Sigmoid colon (tissue), 7 donors: ENCODE data around the gene SLC25A41. TPM values are rescaled to one million over a fixed set of nuclear protein-coding genes. Genes with fewer than 3 reads are reported as not detected.

Source experiments
- DNase-seq: peaks from one replicate; pipeline ENCODE4 v3.0.0-alpha.2; 2019
- H3K27ac ChIP-seq, 4 donors: fragments of 200-600 bp; sonication (generic); one replicate each; pipeline ENCODE4 v1.5.1; 2016 to 2019; ENCODE audit warnings: mild to moderate bottlenecking in 1 of 4
- H3K27me3 ChIP-seq, 3 donors: fragments of 200-600 bp; sonication (generic); one replicate each; pipeline ENCODE4 v1.5.1; 2019; ENCODE audit warnings: mild to moderate bottlenecking in 1 of 3
- H3K36me3 ChIP-seq, 4 donors: fragments of 200-600 bp; sonication (generic); one replicate each; pipeline ENCODE4 v1.5.1; 2016 to 2019
- H3K4me1 ChIP-seq, 4 donors: fragments of 200-600 bp; sonication (generic); one replicate each; pipeline ENCODE4 v1.5.1; 2017 to 2019
- H3K4me3 ChIP-seq, 4 donors: fragments of 200-600 bp; sonication (generic); one replicate each; pipeline ENCODE4 v1.5.1; 2017 to 2019; ENCODE audit warnings: mild to moderate bottlenecking in 2 of 4, moderate library complexity in 1 of 4
- H3K9me3 ChIP-seq, 4 donors: fragments of 200-600 bp in 3 of 4; sonication (generic) in 3 of 4; one replicate each; pipeline versions ENCODE4 v1.5.1 to v1.6.1; 2013 to 2019
- EP300 ChIP-seq, 4 donors: sonication (generic); formaldehyde crosslinking; IDR thresholded peaks; one replicate each; pipeline ENCODE4 v1.6.1; 2017; ENCODE audit warnings: antibody characterized with exemption in 4 of 4
- POLR2A ChIP-seq, 2 donors: fragments of 450-650 bp; IDR thresholded peaks; one replicate each; pipeline ENCODE4 v1.6.1; 2016; ENCODE audit warnings: antibody characterized with exemption in 2 of 2, mild to moderate bottlenecking in 2 of 2, moderate library complexity in 2 of 2
- POLR2AphosphoS5 ChIP-seq, 4 donors: sonication (generic); formaldehyde crosslinking; IDR thresholded peaks; one replicate each; pipeline ENCODE4 v1.6.1; 2017; ENCODE audit warnings: antibody characterized with exemption in 4 of 4
- WGBS, 2 donors: extraction: QIAGEN DNeasy Blood & Tissue Kit; methylation state at CpG; one replicate each; pipeline ENCODE4 v1.1.7; 2013; 5-methylcytosine and 5-hydroxymethylcytosine counted together
- intact Hi-C: fragments of 100-400 bp; cut with DNase I; formaldehyde crosslinking; loops from one replicate; pipeline ENCODE4 v1.15.1; 2023
- polyA plus RNA-seq, 3 donors: library from polyadenylated mRNA; stranded (reverse); fragments of 200-250 nt; gene quantifications; one replicate each; pipeline ENCODE4 v1.2.3, GENCODE V29; 2013
- total RNA-seq, 4 donors: library from RNA; depleted of rRNA; stranded (reverse); fragments of >200 nt; gene quantifications; one replicate each; pipeline ENCODE4 v1.1.0, GENCODE V29; 2016
- TF ChIP-seq, protein P1 (sequence below), 4 experiments: fragments of 450-650 bp in 3 of 4; fragments of 200-600 bp in 1 of 4; IDR thresholded peaks; one replicate each; pipeline ENCODE4 v1.5.1; 2016 to 2019; ENCODE audit warnings: antibody characterized with exemption in 4 of 4, mild to moderate bottlenecking in 3 of 4, moderate library complexity in 2 of 4
- donor health status: healthy with polysubstance abuse.
- donor health status: Bipolar disorder and iron deficiency.
- donor health status: healthy.

The SLC25A41 gene
- total and polyA plus RNA-seq, 7 donors: 0.60 to 1.4 (median 1.1) TPM; not detected in 2

DNA sequence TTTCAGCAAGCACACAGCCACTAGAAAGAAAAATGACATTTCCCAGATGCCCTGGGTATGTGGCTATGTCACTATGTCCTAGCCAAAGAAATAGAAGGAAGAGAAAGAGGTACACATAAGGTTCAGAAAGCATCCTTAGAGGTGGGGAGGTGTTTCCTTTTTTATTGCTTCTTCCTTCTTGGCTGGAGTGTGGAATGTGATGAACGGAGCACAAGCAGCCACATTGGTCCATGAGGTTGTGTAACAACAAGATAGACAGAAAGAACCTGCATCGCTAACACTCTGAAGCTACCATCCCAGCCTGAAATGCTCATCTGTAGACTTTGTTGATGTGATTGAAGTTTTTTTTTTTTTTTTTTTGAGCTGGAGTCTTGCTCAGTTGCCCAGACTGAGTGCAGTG lies 19.3 kb upstream of the SLC25A41 start:
- Histone ChIP-seq H3K4me1 (peaks cover 0 to 6% (median 2%) of the 10 kb centered on the region in 4 donors), H3K9me3 (peaks cover 0 to 11% (median 4%) of the 10 kb centered on the region in 4 donors), H3K27ac (no peak overlapping the region), H3K4me3 (no peak overlapping the region), H3K36me3 (peaks cover 14 to 79% (median 30%) of the 10 kb centered on the region in 4 donors), H3K27me3 (no peaks in the 10 kb centered on the region)
- TF ChIP-seq POLR2A (IDR thresholded peaks at IDR 0.05) (no peak), EP300 (IDR thresholded peaks at IDR 0.05) (no peak), POLR2AphosphoS5 (IDR thresholded peaks at IDR 0.05) (no peak)
- TF ChIP-seq, protein P1, sequence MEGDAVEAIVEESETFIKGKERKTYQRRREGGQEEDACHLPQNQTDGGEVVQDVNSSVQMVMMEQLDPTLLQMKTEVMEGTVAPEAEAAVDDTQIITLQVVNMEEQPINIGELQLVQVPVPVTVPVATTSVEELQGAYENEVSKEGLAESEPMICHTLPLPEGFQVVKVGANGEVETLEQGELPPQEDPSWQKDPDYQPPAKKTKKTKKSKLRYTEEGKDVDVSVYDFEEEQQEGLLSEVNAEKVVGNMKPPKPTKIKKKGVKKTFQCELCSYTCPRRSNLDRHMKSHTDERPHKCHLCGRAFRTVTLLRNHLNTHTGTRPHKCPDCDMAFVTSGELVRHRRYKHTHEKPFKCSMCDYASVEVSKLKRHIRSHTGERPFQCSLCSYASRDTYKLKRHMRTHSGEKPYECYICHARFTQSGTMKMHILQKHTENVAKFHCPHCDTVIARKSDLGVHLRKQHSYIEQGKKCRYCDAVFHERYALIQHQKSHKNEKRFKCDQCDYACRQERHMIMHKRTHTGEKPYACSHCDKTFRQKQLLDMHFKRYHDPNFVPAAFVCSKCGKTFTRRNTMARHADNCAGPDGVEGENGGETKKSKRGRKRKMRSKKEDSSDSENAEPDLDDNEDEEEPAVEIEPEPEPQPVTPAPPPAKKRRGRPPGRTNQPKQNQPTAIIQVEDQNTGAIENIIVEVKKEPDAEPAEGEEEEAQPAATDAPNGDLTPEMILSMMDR (IDR thresholded peaks at IDR 0.05): no peak
- DNase-seq: no peak
- intact Hi-C loops: no loop called here
- 97 to 100% methylated on average over 2 of the region's 2 CpGs for WGBS, 2 donors

DNA sequence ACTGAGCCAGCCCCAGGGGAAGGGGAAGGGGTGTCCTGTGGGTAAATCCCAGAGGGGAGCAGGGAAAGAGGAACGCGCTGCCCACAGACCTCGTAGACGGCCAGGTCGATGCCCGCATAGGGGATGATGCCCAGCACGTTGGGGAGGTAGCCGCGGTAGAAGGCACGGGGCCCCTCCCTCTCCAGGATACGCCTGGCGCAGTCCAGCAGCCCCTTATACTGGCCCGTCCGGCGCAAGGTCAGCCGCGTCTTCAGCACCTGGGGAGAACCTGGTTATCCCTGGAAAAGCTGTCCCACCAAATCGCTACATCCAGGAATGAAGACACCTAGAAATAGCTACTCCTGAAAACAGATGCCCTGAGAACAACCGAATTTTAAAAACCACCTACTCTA lies 18.7 kb upstream of the SLC25A41 start:
- Histone ChIP-seq H3K4me3 (no peak overlapping the region), H3K36me3 (peaks cover 14 to 80% (median 30%) of the 10 kb centered on the region in 4 donors), H3K27me3 (no peaks in the 10 kb centered on the region), H3K27ac (no peak overlapping the region), H3K9me3 (peaks cover 0 to 11% (median 4%) of the 10 kb centered on the region in 4 donors), H3K4me1 (no peaks in the 10 kb centered on the region)
- 96 to 98% methylated on average over 19 of the region's 19 CpGs for WGBS, 2 donors
- TF ChIP-seq EP300 (IDR thresholded peaks at IDR 0.05) (no peak), POLR2AphosphoS5 (IDR thresholded peaks at IDR 0.05) (no peak), POLR2A (IDR thresholded peaks at IDR 0.05) (no peak)
- TF ChIP-seq, protein P1 (IDR thresholded peaks at IDR 0.05): no peak
- intact Hi-C loops: no loop called here
- no peak for DNase-seq

DNA sequence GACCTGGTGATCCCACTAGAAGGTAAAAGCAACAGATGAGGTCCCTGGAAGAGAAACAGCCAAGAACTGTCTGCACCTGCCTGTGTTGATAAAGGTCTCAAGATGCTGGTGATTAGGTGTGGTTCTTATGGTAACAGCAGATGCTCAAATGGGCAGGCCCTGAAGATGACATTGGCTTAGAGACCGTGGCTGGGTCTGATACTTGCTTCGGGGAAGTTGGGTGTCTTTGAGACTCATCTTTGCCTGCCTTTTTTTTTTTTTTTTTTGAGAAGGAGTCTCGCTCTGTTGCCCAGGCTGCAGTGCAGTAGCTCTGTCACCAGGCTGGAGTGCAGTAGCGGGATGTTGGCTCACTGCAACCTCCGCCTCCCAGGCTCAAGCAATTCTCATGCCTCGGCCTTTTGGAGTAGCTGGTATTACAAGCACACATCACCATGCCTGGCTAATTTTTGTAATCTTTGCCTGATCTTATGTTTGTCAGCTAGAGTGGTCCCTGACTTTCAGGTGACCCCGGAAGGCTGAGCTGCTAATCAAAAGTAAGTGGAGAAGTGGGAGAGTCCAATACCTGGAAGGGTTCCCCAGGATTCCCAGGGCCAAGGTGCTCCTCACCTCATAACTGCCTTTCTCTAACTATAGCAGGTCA lies 18.1 kb upstream of the SLC25A41 start:
- WGBS, 2 donors: 91 to 96% methylated on average over 7 of the region's 7 CpGs
- no peak overlapping the region for H3K27ac ChIP-seq
- H3K36me3 ChIP-seq: peaks cover 14 to 80% (median 30%) of the 10 kb centered on the region in 4 donors
- TF ChIP-seq EP300 (IDR thresholded peaks at IDR 0.05): no peak
- TF ChIP-seq POLR2A (IDR thresholded peaks at IDR 0.05): no peak
- TF ChIP-seq POLR2AphosphoS5 (IDR thresholded peaks at IDR 0.05): no peak
- TF ChIP-seq, protein P1 (IDR thresholded peaks at IDR 0.05): no peak
- DNase-seq: no peak
- H3K4me1 ChIP-seq: no peaks in the 10 kb centered on the region
- intact Hi-C loops: no loop called here
- no peak overlapping the region for H3K4me3 ChIP-seq
- H3K9me3 ChIP-seq: peaks cover 0 to 11% (median 4%) of the 10 kb centered on the region in 4 donors
- no peaks in the 10 kb centered on the region for H3K27me3 ChIP-seq

DNA sequence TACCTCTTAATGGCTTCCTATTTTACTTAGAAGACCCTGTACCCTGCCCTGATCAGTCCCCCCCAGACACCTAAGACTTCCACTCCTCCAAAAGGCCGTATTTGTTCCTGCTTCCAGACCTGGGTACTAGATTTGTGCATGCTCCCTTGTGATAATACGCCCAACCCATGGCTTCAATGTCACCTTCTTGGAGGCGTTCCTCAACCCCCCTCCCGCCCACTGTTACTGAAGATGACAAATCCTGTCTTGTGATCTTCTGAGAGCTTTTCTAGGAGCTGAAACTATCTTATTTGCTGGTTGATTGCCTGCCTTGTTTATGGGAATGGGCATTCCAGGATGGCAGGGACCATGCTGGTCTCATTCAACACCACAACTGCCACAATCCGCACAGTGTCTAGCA lies 16.6 kb upstream of the SLC25A41 start:
- no peaks in the 10 kb centered on the region for H3K4me1 ChIP-seq
- peaks cover 0 to 11% (median 4%) of the 10 kb centered on the region in 4 donors for H3K9me3 ChIP-seq
- TF ChIP-seq, protein P1 (IDR thresholded peaks at IDR 0.05): no peak
- no peak overlapping the region for H3K27ac ChIP-seq
- DNase-seq: no peak
- peaks cover 14 to 82% (median 22%) of the 10 kb centered on the region in 4 donors for H3K36me3 ChIP-seq
- intact Hi-C loops: no loop called here
- WGBS, 2 donors: 96 to 97% methylated on average over 5 of the region's 5 CpGs
- no peaks in the 10 kb centered on the region for H3K27me3 ChIP-seq
- no peak overlapping the region for H3K4me3 ChIP-seq

DNA sequence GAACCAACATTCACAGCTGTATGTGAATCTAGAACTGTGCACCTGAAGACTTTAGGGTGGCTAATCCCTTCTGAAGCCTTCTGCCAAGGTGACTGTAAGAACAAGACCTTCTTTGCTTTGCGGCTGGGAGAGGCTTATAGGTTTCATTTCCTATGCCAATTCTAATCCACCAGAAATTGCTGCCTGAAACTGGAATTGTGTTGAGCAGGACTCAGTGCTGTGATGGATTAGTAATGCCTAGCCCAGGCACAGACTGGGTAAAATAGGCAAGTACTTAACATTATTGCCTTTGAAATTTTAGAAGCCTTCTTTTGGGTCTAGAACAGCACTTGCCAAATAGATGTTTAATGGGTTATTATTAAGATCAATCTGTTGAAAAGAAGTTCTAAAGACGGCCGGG lies 14.5 kb upstream of the SLC25A41 start:
- DNase-seq: no peak
- Histone ChIP-seq H3K4me3 (no peak overlapping the region), H3K9me3 (no peaks in the 10 kb centered on the region), H3K27me3 (no peaks in the 10 kb centered on the region), H3K4me1 (no peaks in the 10 kb centered on the region), H3K36me3 (peaks cover 0 to 81% (median 2%) of the 10 kb centered on the region in 4 donors), H3K27ac (no peak overlapping the region)
- intact Hi-C loops: no loop called here
- 92 to 94% methylated on average over 3 of the region's 3 CpGs for WGBS, 2 donors
- TF ChIP-seq, protein P1 (IDR thresholded peaks at IDR 0.05): no peak
- TF ChIP-seq POLR2AphosphoS5 (IDR thresholded peaks at IDR 0.05): no peak
- TF ChIP-seq EP300 (IDR thresholded peaks at IDR 0.05): no peak
- TF ChIP-seq POLR2A (IDR thresholded peaks at IDR 0.05): no peak
